A673 (cell line): ENCODE measurements around the gene CDC25B. TPM values are rescaled to one million over a fixed set of nuclear protein-coding genes. Genes with fewer than 3 reads are reported as not detected.
A peak's percentile ranks its signal among the peaks of the same experiment; 100 is the strongest.

Source experiments
- BruUV-seq: library from RNA; stranded (reverse); fragments of 400-500 nt; replicated peaks from 2 replicates; lab custom pipeline; 2021; lab: Mats Ljungman, UMichigan
- CTCF ChIA-PET: fragments of 300-600 bp; sonication (Branson Sonifier 250); formaldehyde crosslinking; loops from one replicate; lab custom pipeline; 2022; ENCODE audit warnings: antibody characterized with exemption; lab: Charles Lee
- POLR2A ChIA-PET: fragments of 300-600 bp; sonication (Branson Sonifier 250); formaldehyde crosslinking; loops from one replicate; lab custom pipeline; 2022; ENCODE audit warnings: antibody characterized with exemption; ENCODE audit not compliant: low non-redundant PET; lab: Charles Lee
- DNase-seq: peaks from one replicate; pipeline ENCODE4 v3.0.0-alpha.2; 2015; ENCODE audit warnings: low spot score
- H3K27ac ChIP-seq: fragments of 200-600 bp; sonication (generic); 2 replicates; pipeline ENCODE4 v1.5.1; 2016; ENCODE audit warnings: mixed run types, low read depth, mild to moderate bottlenecking, mixed read lengths, antibody characterized with exemption, low read length; ENCODE audit not compliant: poor library complexity, severe bottlenecking
- H3K27me3 ChIP-seq: fragments of 200-600 bp; sonication (generic); replicated peaks from 2 replicates; pipeline ENCODE4 v1.6.1; 2017; ENCODE audit warnings: mixed run types, low read depth, mild to moderate bottlenecking, mixed read lengths, antibody characterized with exemption, low read length; ENCODE audit not compliant: insufficient read depth, poor library complexity
- H3K36me3 ChIP-seq: fragments of 200-600 bp; sonication (generic); 2 replicates; pipeline ENCODE4 v1.6.1; 2016; ENCODE audit warnings: mixed run types, mild to moderate bottlenecking, mixed read lengths, antibody characterized with exemption, low read length; ENCODE audit not compliant: insufficient read depth, poor library complexity, severe bottlenecking
- H3K4me1 ChIP-seq: fragments of 200-600 bp; sonication (generic); 2 replicates; pipeline ENCODE4 v1.6.1; 2017; ENCODE audit warnings: mixed run types, mild to moderate bottlenecking, mixed read lengths, antibody characterized with exemption, low read length; ENCODE audit not compliant: insufficient read depth, poor library complexity, severe bottlenecking
- H3K4me3 ChIP-seq: fragments of 200-600 bp; sonication (generic); 2 replicates; pipeline ENCODE4 v1.5.1; 2016; ENCODE audit warnings: low read depth, mixed run types, mild to moderate bottlenecking, mixed read lengths, low read length; ENCODE audit not compliant: poor library complexity, severe bottlenecking
- H3K9me3 ChIP-seq: fragments of 200-600 bp; sonication (generic); 2 replicates; pipeline ENCODE4 v1.6.1; 2016; ENCODE audit warnings: mixed run types, low read depth, mild to moderate bottlenecking, mixed read lengths, antibody characterized with exemption, low read length; ENCODE audit not compliant: poor library complexity, severe bottlenecking
- CTCF ChIP-seq: fragments of 300-800, 200-600 bp; sonication (generic); conservative IDR thresholded peaks from 2 replicates; pipeline ENCODE4 v1.5.1; 2017; ENCODE audit warnings: low read depth, mild to moderate bottlenecking, antibody characterized with exemption, low read length, moderate library complexity, mixed read lengths
- EZH2 ChIP-seq: fragments of 200-600 bp; sonication (generic); IDR thresholded peaks from 2 replicates; pipeline ENCODE4 v1.6.1; 2017; ENCODE audit warnings: borderline replicate concordance, low read depth, mild to moderate bottlenecking, mixed read lengths, antibody characterized with exemption, low read length; ENCODE audit not compliant: poor library complexity, severe bottlenecking
- intact Hi-C: fragments of 100-400 bp; cut with micrococcal nuclease; formaldehyde crosslinking; loops from one replicate; pipeline ENCODE4 v1.10.0; 2022; ENCODE audit not compliant: unreplicated experiment
- total RNA-seq: library from RNA; stranded (reverse); gene quantifications from 2 replicates; pipeline ENCODE4 v1.2.3, GENCODE V29; 2021

CDC25B gene
- total RNA-seq, 1 experiment from 2014 or later = 119 TPM

- BruUV-seq = no TSS peak
- no peak overlapping the region for H3K4me3 ChIP-seq
- no peaks in the 10 kb centered on the region for H3K4me1 ChIP-seq
- no peaks in the 10 kb centered on the region for H3K9me3 ChIP-seq
- ChIA-PET CTCF (interaction anchor here (0.6 kb wide), 1 partner anchor 320 kb away, joined by 3 read pairs; no protein-coding TSS in a partner anchor), POLR2A (no interaction called here)
- DNase-seq = no peak
- H3K36me3 ChIP-seq = peaks cover 5% of the 10 kb centered on the region
- H3K27ac ChIP-seq = no peak overlapping the region
- intact Hi-C loops = no loop called here
- H3K27me3 ChIP-seq = no peaks in the 10 kb centered on the region
- TF ChIP-seq CTCF (no peak), EZH2 (no peak)
These were observed 44.3 kb upstream of the CDC25B start for GRCh38 chr20:3751675-3752385.

GRCh38 chr20:3752386-3752759 is 43.7 kb upstream of the CDC25B start:
- no peak for TF ChIP-seq CTCF
- TF ChIP-seq EZH2 = no peak
- Histone ChIP-seq H3K36me3 (peaks cover 5% of the 10 kb centered on the region), H3K27ac (no peak overlapping the region), H3K27me3 (no peaks in the 10 kb centered on the region), H3K4me3 (no peak overlapping the region), H3K9me3 (no peaks in the 10 kb centered on the region), H3K4me1 (no peaks in the 10 kb centered on the region)
- ChIA-PET POLR2A (no interaction called here), CTCF (interaction anchor here (0.6 to 1.5 kb wide), 5 partner anchors 10 to 320 kb away, joined by 3 to 4 read pairs (median 4); partner anchors contain the start of genes ADISSP and SPEF1)
- BruUV-seq = no TSS peak
- intact Hi-C loops = no loop called here
- DNase-seq = no peak

- POLR2A ChIA-PET = no interaction called here
- Histone ChIP-seq H3K36me3 (peaks cover 9% of the 10 kb centered on the region), H3K4me1 (no peaks in the 10 kb centered on the region), H3K27me3 (no peaks in the 10 kb centered on the region), H3K4me3 (no peak overlapping the region), H3K27ac (no peak overlapping the region), H3K9me3 (no peaks in the 10 kb centered on the region)
- DNase-seq = peak; percentile 72
- CTCF ChIA-PET = interaction anchor here (0.6 to 1.5 kb wide), 6 partner anchors 11 to 102 kb away, joined by 3 to 6 read pairs (median 4); partner anchors contain the start of genes ADISSP and SPEF1
- intact Hi-C loops = loop anchor here (1.0 kb wide), 1 partner anchor 28 kb away; the partner anchor contains the start of gene SPEF1
- no TSS peak for BruUV-seq
- TF ChIP-seq EZH2 = no peak
- peak; percentile 85 for TF ChIP-seq CTCF
These were observed 43.0 kb upstream of the CDC25B start for GRCh38 chr20:3753098-3753497.
